Activated CD8-positive, alpha-beta T cell treated with anti-CD3 and anti-CD28 coated beads for 36 hours (primary cell): ENCODE results near the gene MAPK4. TPM values are rescaled to one million over a fixed set of nuclear protein-coding genes. Genes with fewer than 3 reads are reported as not detected.

ENCODE experiments used
- total RNA-seq, 2 experiments: library from RNA; stranded (reverse); gene quantifications; one replicate each; pipeline ENCODE4 v1.2.3, GENCODE V29; 2021

Gene MAPK4
- total RNA-seq, 2 experiments from 2014 or later: not detected

Other genes starting within 250 kb of the MAPK4 start
- 10 to 100 TPM; 29.4 to 32.2 TPM for gene SKA1, start 185.0 kb upstream of the MAPK4 start, total RNA-seq